Pancreas (tissue), 10 donors: ENCODE measurements around the gene BTBD9. TPM values are rescaled to one million over a fixed set of nuclear protein-coding genes. Genes with fewer than 3 reads are reported as not detected.
A peak's percentile ranks its signal among the peaks of the same experiment; 100 is the strongest.

Experiments
- ATAC-seq, 4 donors: fragments of 200-7000 bp; cut with Tn5 transposase; one replicate each; pipeline versions ENCODE4 v1.8.0 to v1.9.1; 2020; ENCODE audit warnings: mild to moderate bottlenecking in 4 of 4, moderate library complexity in 4 of 4
- DNase-seq, 6 donors: peaks; one replicate each; pipeline ENCODE4 v3.0.0-alpha.2; 2020
- FAIRE-seq: peaks from 2 replicates; lab custom pipeline; 2012; peaks lifted over from hg19 to GRCh38; lab: Jason Lieb, UNC
- H3K27ac ChIP-seq, 4 donors: fragments of 200-600 bp; sonication (generic); 1 replicate in 3 of 4; 2 replicates in 1 of 4; pipeline versions ENCODE4 v1.5.0 to v1.8.0; 2020
- H3K27me3 ChIP-seq, 4 donors: fragments of 200-600 bp; one replicate each; pipeline ENCODE4 v1.8.0; 2021
- H3K36me3 ChIP-seq, 3 donors: fragments of 200-600 bp; sonication (generic) in 1 of 3; one replicate each; pipeline versions ENCODE4 v1.5.0 to v1.8.0; 2020 to 2021
- H3K4me1 ChIP-seq, 3 donors: fragments of 200-600 bp; one replicate each; pipeline ENCODE4 v1.8.0; 2021
- H3K4me3 ChIP-seq, 4 donors: fragments of 200-600 bp; sonication (generic) in 2 of 4; one replicate each; pipeline versions ENCODE4 v1.5.0 to v1.8.0; 2020 to 2021
- H3K9me3 ChIP-seq, 4 donors: fragments of 200-600 bp; one replicate each; pipeline ENCODE4 v1.8.0; 2021
- CTCF ChIP-seq, 4 donors: fragments of 200-600 bp; sonication (generic) in 3 of 4; IDR thresholded peaks; one replicate each; pipeline versions ENCODE4 v1.5.0 to v1.8.0; 2021; ENCODE audit warnings: antibody characterized with exemption in 4 of 4
- WGBS, 2 donors: extraction: QIAGEN DNeasy Blood & Tissue Kit; methylation state at CpG; one replicate each; pipeline ENCODE4 v1.1.7; 2013; 5-methylcytosine and 5-hydroxymethylcytosine counted together
- intact Hi-C, 3 donors: fragments of 100-400 bp; cut with DNase I; formaldehyde crosslinking; loops; one replicate each; pipeline versions ENCODE4 v1.11.1 to v1.14.2; 2022
- polyA plus RNA-seq, 2 donors: library from polyadenylated mRNA; stranded (reverse); fragments of 200-250 nt; gene quantifications; one replicate each; pipeline ENCODE4 v1.2.3, GENCODE V29; 2013
- total RNA-seq, 6 donors: library from RNA; stranded (reverse); fragmentation: NEBNext Ultra II Directional in 4 of 6; extraction: Animal tissue kit (Norgen Biotek cat#: 25700) in 4 of 6; gene quantifications; one replicate each; pipeline versions ENCODE4 v1.2.1 to v1.2.4, GENCODE V29; 2021 to 2023
- donor health status: healthy with polysubstance abuse.
- donor health status: DM: no; HTN: no; CAD: no; lungs with moderate emphysema.
- donor health status: DM: no; HTN: no; CAD: no.
- donor health status: control.
- donor health status: control.
- donor health status: Bipolar disorder and iron deficiency.
- donor health status: DM: yes; HTN: yes; CAD: no.
- donor health status: DM: no; HTN: no; CAD: no.
- donor health status: DM: no; HTN: no; CAD: no.
- donor health status: DM: yes; HTN: yes; CAD: no.

BTBD9 gene
- total and polyA plus RNA-seq, 8 donors: 2.2 to 11.0 (median 7.1) TPM

GRCh38 chr6:38319256-38320212 is 320.2 kb downstream of the BTBD9 start:
- no peak for FAIRE-seq
- WGBS, 2 donors: 89% methylated on average over 11 of the region's 11 CpGs
- TF ChIP-seq CTCF (IDR thresholded peaks at IDR 0.05): no peak

GRCh38 chr6:38316099-38316868 is 323.4 kb downstream of the BTBD9 start:
- H3K4me1 ChIP-seq: no peaks in the 10 kb centered on the region
- H3K9me3 ChIP-seq: no peaks in the 10 kb centered on the region
- H3K27me3 ChIP-seq: no peaks in the 10 kb centered on the region
- H3K27ac ChIP-seq: no peak overlapping the region
- no peaks in the 10 kb centered on the region for H3K36me3 ChIP-seq
- DNase-seq: no peak
- no peak for FAIRE-seq
- H3K4me3 ChIP-seq: no peak overlapping the region
- intact Hi-C loops: no loop called here
- TF ChIP-seq CTCF (IDR thresholded peaks at IDR 0.05): no peak
- WGBS, 2 donors: 83 to 85% methylated on average over 1 of the region's 1 CpG
- no peak for ATAC-seq

More at GRCh38 chr6:38319256-38320212, 320.2 kb downstream of the BTBD9 start:
- Histone ChIP-seq H3K27ac (no peak overlapping the region), H3K36me3 (no peaks in the 10 kb centered on the region), H3K9me3 (no peaks in the 10 kb centered on the region), H3K27me3 (no peaks in the 10 kb centered on the region), H3K4me3 (no peak overlapping the region), H3K4me1 (no peaks in the 10 kb centered on the region)
- DNase-seq (no peak), ATAC-seq (no peak)
- intact Hi-C loops: no loop called here

- no peaks in the 10 kb centered on the region for H3K9me3 ChIP-seq
- no peak overlapping the region for H3K4me3 ChIP-seq
- DNase-seq: no peak
- H3K27ac ChIP-seq: no peak overlapping the region
- TF ChIP-seq CTCF (IDR thresholded peaks at IDR 0.05): no peak
- 89% methylated on average over 3 of the region's 3 CpGs for WGBS, 2 donors
- FAIRE-seq: no peak
- H3K27me3 ChIP-seq: no peaks in the 10 kb centered on the region
- H3K36me3 ChIP-seq: no peaks in the 10 kb centered on the region
- ATAC-seq: no peak
- intact Hi-C loops: no loop called here
- H3K4me1 ChIP-seq: no peaks in the 10 kb centered on the region
Measured at GRCh38 chr6:38311201-38311600, 328.5 kb downstream of the BTBD9 start.

GRCh38 chr6:38310061-38310460 is 329.7 kb downstream of the BTBD9 start:
- no peak for DNase-seq
- 73 to 77% methylated on average over 5 of the region's 5 CpGs for WGBS, 2 donors

More at GRCh38 chr6:38310061-38310460, 329.7 kb downstream of the BTBD9 start:
- H3K27me3 ChIP-seq: no peaks in the 10 kb centered on the region
- H3K4me1 ChIP-seq: no peaks in the 10 kb centered on the region
- ATAC-seq (peak in 1 of 4 donors; percentile 42), FAIRE-seq (no peak)
- H3K9me3 ChIP-seq: no peaks in the 10 kb centered on the region
- H3K27ac ChIP-seq: no peak overlapping the region
- no peaks in the 10 kb centered on the region for H3K36me3 ChIP-seq
- no peak overlapping the region for H3K4me3 ChIP-seq
- TF ChIP-seq CTCF (IDR thresholded peaks at IDR 0.05): no peak
- intact Hi-C loops: no loop called here
